D721Med (cell line): ENCODE measurements around the gene KCNJ9.
"Not testable (repeated sequence)": the region's sequence is repeated elsewhere in the genome, so short reads cannot be mapped to it uniquely, and the experiment has no call there.

Experiments
- DNase-seq: peaks from one replicate; pipeline ENCODE4 v3.0.0; 2011; ENCODE audit warnings: low spot score; ENCODE audit not compliant: insufficient read length
- FAIRE-seq: peaks from 2 replicates; lab custom pipeline; 2011; peaks lifted over from hg19 to GRCh38; lab: Jason Lieb, UNC
- TF ChIP-seq, protein P1 (sequence below): IDR thresholded peaks from 2 replicates; pipeline ENCODE4 v1.5.1; 2012; ENCODE audit warnings: mild to moderate bottlenecking, control low read depth; ENCODE audit not compliant: insufficient read depth; ENCODE audit errors: missing control alignments

KCNJ9 gene

GRCh38 chr1:160047111-160047991 is 34.0 kb upstream of the KCNJ9 start:
- no peak for FAIRE-seq
- DNase-seq: no peak
- TF ChIP-seq, protein P1, sequence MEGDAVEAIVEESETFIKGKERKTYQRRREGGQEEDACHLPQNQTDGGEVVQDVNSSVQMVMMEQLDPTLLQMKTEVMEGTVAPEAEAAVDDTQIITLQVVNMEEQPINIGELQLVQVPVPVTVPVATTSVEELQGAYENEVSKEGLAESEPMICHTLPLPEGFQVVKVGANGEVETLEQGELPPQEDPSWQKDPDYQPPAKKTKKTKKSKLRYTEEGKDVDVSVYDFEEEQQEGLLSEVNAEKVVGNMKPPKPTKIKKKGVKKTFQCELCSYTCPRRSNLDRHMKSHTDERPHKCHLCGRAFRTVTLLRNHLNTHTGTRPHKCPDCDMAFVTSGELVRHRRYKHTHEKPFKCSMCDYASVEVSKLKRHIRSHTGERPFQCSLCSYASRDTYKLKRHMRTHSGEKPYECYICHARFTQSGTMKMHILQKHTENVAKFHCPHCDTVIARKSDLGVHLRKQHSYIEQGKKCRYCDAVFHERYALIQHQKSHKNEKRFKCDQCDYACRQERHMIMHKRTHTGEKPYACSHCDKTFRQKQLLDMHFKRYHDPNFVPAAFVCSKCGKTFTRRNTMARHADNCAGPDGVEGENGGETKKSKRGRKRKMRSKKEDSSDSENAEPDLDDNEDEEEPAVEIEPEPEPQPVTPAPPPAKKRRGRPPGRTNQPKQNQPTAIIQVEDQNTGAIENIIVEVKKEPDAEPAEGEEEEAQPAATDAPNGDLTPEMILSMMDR: no peak

DNA sequence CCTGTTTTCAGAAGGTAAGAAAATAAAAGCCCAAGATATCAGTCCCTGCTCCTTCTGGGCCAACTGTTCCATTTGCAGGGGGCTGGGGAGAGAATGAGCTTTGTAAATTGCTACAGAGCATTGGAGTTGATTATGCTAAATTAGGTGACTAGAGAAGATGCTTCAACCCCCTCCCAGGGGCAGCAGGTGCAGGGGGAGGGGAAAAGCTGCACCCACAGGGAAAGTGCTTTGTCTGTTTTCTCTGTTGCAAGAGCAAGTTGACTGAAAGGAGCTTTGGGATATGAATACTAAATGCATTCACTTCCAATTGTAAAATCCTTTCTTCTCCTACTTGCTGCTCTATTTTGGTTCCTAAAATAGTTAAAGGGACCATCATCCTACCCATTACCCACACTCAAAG is 33.0 kb upstream of the KCNJ9 start:
- TF ChIP-seq, protein P1: no peak
- no peak for DNase-seq
- FAIRE-seq: no peak

- TF ChIP-seq, protein P1: no peak
- FAIRE-seq: no peak
- no peak for DNase-seq
These were observed 32.2 kb upstream of the KCNJ9 start for GRCh38 chr1:160049101-160049500.

- not testable (repeated sequence) for DNase-seq, FAIRE-seq
These were observed 31.2 kb upstream of the KCNJ9 start for GRCh38 chr1:160050182-160050581.

GRCh38 chr1:160050619-160051018 is 30.7 kb upstream of the KCNJ9 start:
- FAIRE-seq (no peak), DNase-seq (no peak)
- TF ChIP-seq, protein P1: no peak

DNA sequence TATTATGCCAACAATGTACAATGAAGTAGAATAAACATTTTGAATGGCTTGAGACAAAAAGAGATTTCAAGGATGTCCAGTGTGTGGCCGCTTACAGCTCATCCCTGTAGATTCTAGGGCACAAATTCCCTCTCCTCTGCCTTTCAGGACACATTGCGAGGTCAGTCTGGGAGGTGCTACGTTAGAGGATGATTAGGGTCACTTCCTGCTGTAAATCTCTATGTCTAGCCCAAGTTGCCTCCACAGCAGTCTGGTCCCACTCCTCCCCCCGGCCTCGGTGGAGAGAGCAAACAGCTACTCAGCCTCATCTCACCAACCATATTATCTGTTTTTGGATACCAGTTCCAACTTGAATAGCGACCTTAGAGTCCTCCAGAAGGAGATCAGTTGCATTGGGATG is 28.4 kb upstream of the KCNJ9 start:
- FAIRE-seq (no peak), DNase-seq (no peak)
- TF ChIP-seq, protein P1: no peak

DNA sequence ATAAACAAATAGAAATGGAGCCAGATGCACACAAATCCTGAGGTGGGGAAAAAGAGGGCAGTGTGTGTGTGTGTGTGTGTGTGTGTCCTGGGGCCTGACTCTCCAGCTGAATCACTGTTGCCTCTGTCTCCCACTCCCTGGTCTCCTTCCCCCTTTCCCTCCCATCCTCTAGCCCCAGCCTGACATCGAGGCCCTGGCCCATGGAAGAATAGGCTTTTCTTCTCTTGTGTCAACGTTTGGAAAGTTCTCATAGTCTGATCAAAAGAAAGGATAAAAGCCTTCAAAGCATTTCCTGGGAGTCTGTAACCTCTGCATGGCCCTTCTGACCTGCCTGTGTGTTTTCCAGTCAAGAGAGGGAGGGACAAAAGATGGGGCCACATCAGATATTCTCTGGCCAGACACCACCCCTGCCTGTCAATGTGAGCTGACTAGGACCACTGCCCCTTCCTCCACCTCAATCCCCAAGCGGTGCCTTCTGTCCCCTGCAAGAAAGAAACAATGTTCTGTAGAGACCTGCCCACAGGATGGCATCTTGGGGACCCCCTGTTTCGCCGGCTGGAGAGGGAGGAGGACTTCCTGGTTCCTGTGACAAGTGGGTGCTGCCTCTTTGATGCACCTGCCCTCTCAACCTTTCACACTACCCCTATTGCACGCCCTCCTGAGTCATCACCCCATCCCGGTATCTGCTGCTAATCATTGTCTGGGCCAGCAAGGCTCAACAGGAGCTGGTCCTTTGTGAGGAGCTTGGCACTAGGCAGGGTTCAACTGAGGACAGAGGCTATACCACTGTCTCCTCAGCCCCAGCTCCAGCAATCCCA is 27.6 kb upstream of the KCNJ9 start:
- TF ChIP-seq, protein P1: no peak
- DNase-seq: no peak
- no peak for FAIRE-seq
